RWPE2 (cell line): ENCODE results near the gene CRACDL.

Experiments used
- ATAC-seq: fragments of 200-7000 bp; cut with Tn5 transposase; 3 replicates; pipeline ENCODE4 v1.9.1; 2021; ENCODE audit warnings: low read depth
- DNase-seq: peaks from one replicate; pipeline ENCODE4 v3.0.0-alpha.2; 2020; ENCODE audit warnings: low spot score
- H3K27ac ChIP-seq: fragments of 450-650 bp; 2 replicates; pipeline ENCODE4 v1.5.1; 2017; ENCODE audit warnings: mild to moderate bottlenecking; ENCODE audit not compliant: poor library complexity, severe bottlenecking
- H3K27me3 ChIP-seq: fragments of 250-450 bp; sonication (Bioruptor Pico); 2 replicates; pipeline ENCODE4 v1.5.1; 2021; ENCODE audit warnings: mild to moderate bottlenecking, moderate library complexity; ENCODE audit not compliant: insufficient read depth, poor library complexity, severe bottlenecking
- H3K36me3 ChIP-seq: fragments of 250-450 bp; sonication (Bioruptor Pico); 2 replicates; pipeline ENCODE4 v1.5.1; 2020; ENCODE audit warnings: low read depth, mild to moderate bottlenecking, moderate library complexity
- H3K4me1 ChIP-seq: fragments of 250-450 bp; sonication (Bioruptor Pico); 2 replicates; pipeline ENCODE4 v1.5.1; 2021; ENCODE audit warnings: mild to moderate bottlenecking, moderate library complexity; ENCODE audit not compliant: insufficient read depth, poor library complexity, severe bottlenecking
- H3K4me3 ChIP-seq: fragments of 250-450 bp; sonication (Bioruptor Pico); 2 replicates; pipeline ENCODE4 v1.5.1; 2021; ENCODE audit warnings: mild to moderate bottlenecking, moderate library complexity; ENCODE audit not compliant: severe bottlenecking
- H3K9me3 ChIP-seq: fragments of 250-450 bp; sonication (Bioruptor Pico); 2 replicates; pipeline ENCODE4 v1.5.1; 2021; ENCODE audit warnings: mild to moderate bottlenecking, moderate library complexity; ENCODE audit not compliant: severe bottlenecking
- CTCF ChIP-seq: fragments of 450-650 bp; IDR thresholded peaks from one replicate; pipeline ENCODE4 v1.5.1; 2017; ENCODE audit warnings: mild to moderate bottlenecking, moderate library complexity; ENCODE audit not compliant: poor library complexity, severe bottlenecking

CRACDL gene

DNA sequence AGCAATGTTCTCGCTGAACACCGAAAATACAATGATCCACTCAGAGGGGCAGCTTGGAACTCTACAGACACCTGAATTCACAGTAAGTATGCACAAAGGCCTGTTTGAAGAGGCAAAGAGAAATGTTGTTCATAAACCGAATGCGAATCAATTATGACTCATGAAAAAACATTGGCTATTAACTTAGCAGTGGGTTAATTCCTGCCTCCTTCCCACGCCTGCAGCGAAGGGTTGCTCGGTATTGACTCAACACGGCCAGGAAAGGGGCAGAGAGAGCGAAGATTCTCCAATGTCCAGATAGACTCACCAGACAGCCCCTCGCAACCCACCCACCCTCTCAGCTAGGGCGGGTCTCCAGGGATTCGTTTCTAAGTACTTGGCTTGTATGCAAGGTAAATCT is 9.4 kb downstream of the CRACDL start:
- H3K4me1 ChIP-seq = peaks cover 11% of the 10 kb centered on the region
- no peaks in the 10 kb centered on the region for H3K27me3 ChIP-seq
- ATAC-seq = peak; percentile 51; the same call in 1 of the 3 replicates
- H3K36me3 ChIP-seq = no peaks in the 10 kb centered on the region
- no peak for DNase-seq
- TF ChIP-seq CTCF = no peak
- H3K27ac ChIP-seq = no peak overlapping the region
- H3K9me3 ChIP-seq = no peaks in the 10 kb centered on the region
- H3K4me3 ChIP-seq = no peak overlapping the region

GRCh38 chr2:98924910-98925309 is 11.1 kb downstream of the CRACDL start:
- no peak overlapping the region for H3K4me3 ChIP-seq
- no peaks in the 10 kb centered on the region for H3K9me3 ChIP-seq
- ATAC-seq (no peak), DNase-seq (no peak)
- peaks cover 14% of the 10 kb centered on the region for H3K4me1 ChIP-seq
- no peaks in the 10 kb centered on the region for H3K36me3 ChIP-seq
- TF ChIP-seq CTCF = no peak
- H3K27ac ChIP-seq = no peak overlapping the region
- H3K27me3 ChIP-seq = no peaks in the 10 kb centered on the region

DNA sequence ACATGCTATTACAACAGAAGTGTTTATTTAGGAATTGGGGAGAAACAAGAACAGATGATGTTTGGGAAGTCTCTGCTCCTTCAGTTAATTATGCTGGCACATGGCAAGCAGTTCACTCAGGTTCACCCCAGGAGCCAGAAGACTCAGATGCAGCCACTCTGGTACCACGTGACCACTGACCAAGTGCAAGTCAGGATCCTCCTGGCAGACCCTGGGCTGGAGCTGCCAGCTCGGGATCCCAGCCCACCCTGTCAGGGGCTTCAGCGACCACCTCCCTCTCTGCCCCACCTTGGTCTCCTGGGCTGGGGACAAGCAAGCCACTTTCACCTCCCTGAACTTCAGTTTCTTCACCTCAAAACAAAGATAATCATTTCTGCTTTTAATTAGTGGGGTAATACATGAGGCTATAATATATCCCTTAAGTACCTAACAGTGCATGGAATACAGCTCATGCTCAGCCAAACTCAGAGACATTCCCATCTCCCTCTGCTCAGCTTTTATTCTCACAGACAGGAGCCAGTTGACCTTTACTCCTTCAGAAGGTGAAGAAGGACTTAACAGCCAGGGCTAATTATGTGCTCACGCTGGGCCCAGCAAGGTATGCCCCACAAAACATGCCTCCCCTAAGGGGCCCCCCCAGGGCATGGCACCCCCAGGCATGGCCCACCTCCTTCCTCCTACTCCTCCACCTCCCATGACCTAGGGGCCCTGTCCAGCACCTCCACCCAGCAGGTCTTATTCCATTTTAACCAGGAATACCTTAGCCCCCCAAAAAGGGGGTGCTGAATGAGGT is 11.8 kb downstream of the CRACDL start:
- Histone ChIP-seq H3K4me1 (peaks cover 14% of the 10 kb centered on the region), H3K36me3 (no peaks in the 10 kb centered on the region), H3K27ac (no peak overlapping the region), H3K27me3 (no peaks in the 10 kb centered on the region), H3K4me3 (no peak overlapping the region), H3K9me3 (no peaks in the 10 kb centered on the region)
- DNase-seq (no peak), ATAC-seq (no peak)
- TF ChIP-seq CTCF = no peak

- Histone ChIP-seq H3K27ac (no peak overlapping the region), H3K4me3 (no peak overlapping the region), H3K4me1 (peaks cover 14% of the 10 kb centered on the region), H3K36me3 (no peaks in the 10 kb centered on the region), H3K9me3 (no peaks in the 10 kb centered on the region), H3K27me3 (no peaks in the 10 kb centered on the region)
- TF ChIP-seq CTCF = peak; percentile 32
- ATAC-seq (no peak), DNase-seq (no peak)
These were observed 12.6 kb downstream of the CRACDL start for GRCh38 chr2:98923244-98923940.

GRCh38 chr2:98921062-98921461 is 15.0 kb downstream of the CRACDL start:
- Histone ChIP-seq H3K27me3 (no peaks in the 10 kb centered on the region), H3K36me3 (no peaks in the 10 kb centered on the region), H3K27ac (no peak overlapping the region), H3K4me3 (no peak overlapping the region), H3K9me3 (no peaks in the 10 kb centered on the region), H3K4me1 (peaks cover 25% of the 10 kb centered on the region)
- TF ChIP-seq CTCF = no peak
- DNase-seq = no peak
- ATAC-seq = peak; percentile 44; the same call in 2 of the 3 replicates
